Smooth muscle cell (in vitro differentiated cells): ENCODE measurements around the gene TPST1. TPM values are rescaled to one million over a fixed set of nuclear protein-coding genes. Genes with fewer than 3 reads are reported as not detected.

ENCODE experiments used
- DNase-seq: peaks from one replicate; lab custom pipeline; 2025; ENCODE audit not compliant: unreplicated experiment; lab: John Stamatoyannopoulos, UW
- H2AFZ ChIP-seq: fragments of 200-600 bp; sonication (generic); 2 replicates; pipeline ENCODE4 v1.6.0; 2016; ENCODE audit warnings: antibody characterized with exemption, low read depth, mild to moderate bottlenecking
- H3F3A ChIP-seq: fragments of 200-600 bp; sonication (generic); 2 replicates; pipeline ENCODE4 v1.6.0; 2017; ENCODE audit warnings: antibody characterized with exemption, low read depth
- H3K27ac ChIP-seq: fragments of 200-600 bp; sonication (generic); 2 replicates; pipeline ENCODE4 v1.5.1; 2016; ENCODE audit warnings: low read depth, mild to moderate bottlenecking
- H3K27me3 ChIP-seq: fragments of 200-600 bp; sonication (generic); 2 replicates; pipeline ENCODE4 v1.6.1; 2016; ENCODE audit warnings: low read depth, mild to moderate bottlenecking
- H3K36me3 ChIP-seq: fragments of 200-600 bp; sonication (generic); 2 replicates; pipeline ENCODE4 v1.5.1; 2016; ENCODE audit warnings: low read depth
- H3K4me1 ChIP-seq: fragments of 200-600 bp; sonication (generic); 2 replicates; pipeline ENCODE4 v1.5.1; 2016; ENCODE audit warnings: low read depth
- H3K4me2 ChIP-seq: fragments of 200-600 bp; sonication (generic); 2 replicates; pipeline ENCODE4 v1.6.0; 2016; ENCODE audit warnings: mild to moderate bottlenecking
- H3K4me3 ChIP-seq: fragments of 200-600 bp; sonication (generic); 2 replicates; pipeline ENCODE4 v1.5.1; 2016; ENCODE audit warnings: mild to moderate bottlenecking
- H3K79me2 ChIP-seq: fragments of 200-600 bp; sonication (generic); 2 replicates; pipeline ENCODE4 v1.6.0; 2016; ENCODE audit warnings: low read depth, mild to moderate bottlenecking
- H3K9ac ChIP-seq: fragments of 200-600 bp; sonication (generic); 2 replicates; pipeline ENCODE4 v1.6.0; 2016; ENCODE audit warnings: low read depth
- H3K9me3 ChIP-seq: fragments of 200-600 bp; sonication (generic); replicated peaks from 2 replicates; pipeline ENCODE4 v1.5.1; 2016; ENCODE audit warnings: low read depth
- H4K20me1 ChIP-seq: fragments of 200-600 bp; sonication (generic); 2 replicates; pipeline ENCODE4 v1.6.0; 2016; ENCODE audit warnings: low read depth
- CTCF ChIP-seq: fragments of 200-600 bp; sonication (generic); IDR thresholded peaks from 2 replicates; pipeline ENCODE4 v1.5.1; 2017; ENCODE audit warnings: borderline replicate concordance, mild to moderate bottlenecking, antibody characterized with exemption; ENCODE audit not compliant: insufficient read depth, poor library complexity, severe bottlenecking
- whole genome bisulfite sequencing: methylation state at CpG from one replicate; pipeline ENCODE4 v1.1.7; 2016; ENCODE audit warnings: low lambda C conversion rate; 5-methylcytosine and 5-hydroxymethylcytosine counted together
- polyA plus RNA-seq: library from polyadenylated mRNA; unstranded; fragments of >200 nt; fragmentation: Nextera tagmentation; extraction: Ambion mirVana; gene quantifications from 2 replicates; pipeline ENCODE4 v1.2.1, GENCODE V29; 2016
- total RNA-seq: library from RNA; depleted of rRNA; stranded (reverse); fragments of >200 nt; gene quantifications from 2 replicates; pipeline ENCODE4 v1.2.3, GENCODE V29; 2014

TPST1 gene
- total and polyA plus RNA-seq, 2 experiments from 2014 or later = 133 to 139 TPM

GRCh38 chr7:66296557-66296956 is 91.4 kb downstream of the TPST1 start:
- no peak for TF ChIP-seq CTCF
- 48% methylated on average over 3 of the region's 3 CpGs for WGBS
- Histone ChIP-seq H3K4me2 (peak overlapping the region; percentile 70), H3K4me1 (peaks cover 13% of the 10 kb centered on the region), H3K9ac (peak overlapping the region; percentile 27), H3F3A (peaks cover 26% of the 10 kb centered on the region), H3K9me3 (no peaks in the 10 kb centered on the region), H3K79me2 (peaks cover 78% of the 10 kb centered on the region), H3K36me3 (peaks cover 8% of the 10 kb centered on the region), H3K27ac (peak overlapping the region; percentile 90), H2AFZ (no peak overlapping the region), H4K20me1 (peaks cover 25% of the 10 kb centered on the region), H3K4me3 (no peak overlapping the region), H3K27me3 (no peaks in the 10 kb centered on the region)
- DNase-seq = no peak

- peaks cover 88% of the 10 kb centered on the region for H3K79me2 ChIP-seq
- H3K4me1 ChIP-seq = peaks cover 18% of the 10 kb centered on the region
- H3K4me2 ChIP-seq = peak overlapping the region; percentile 70
- peaks cover 31% of the 10 kb centered on the region for H4K20me1 ChIP-seq
- TF ChIP-seq CTCF = no peak
- peak overlapping the region; percentile 9 for H3K9ac ChIP-seq
- no peak for DNase-seq
- no peaks in the 10 kb centered on the region for H3K9me3 ChIP-seq
- H3F3A ChIP-seq = peaks cover 26% of the 10 kb centered on the region
- H3K4me3 ChIP-seq = no peak overlapping the region
- H3K36me3 ChIP-seq = peaks cover 8% of the 10 kb centered on the region
- H2AFZ ChIP-seq = no peak overlapping the region
- H3K27ac ChIP-seq = peak overlapping the region; percentile 90
- H3K27me3 ChIP-seq = no peaks in the 10 kb centered on the region
These were observed 92.4 kb downstream of the TPST1 start for GRCh38 chr7:66297579-66297978.

GRCh38 chr7:66301249-66301648 is 96.1 kb downstream of the TPST1 start:
- Histone ChIP-seq H3K9ac (no peak overlapping the region), H3K36me3 (peaks cover 8% of the 10 kb centered on the region), H3K9me3 (no peaks in the 10 kb centered on the region), H2AFZ (no peak overlapping the region), H3K79me2 (peaks cover 93% of the 10 kb centered on the region), H3K4me1 (peaks cover 41% of the 10 kb centered on the region), H3K4me2 (no peak overlapping the region), H4K20me1 (peaks cover 56% of the 10 kb centered on the region), H3K27ac (peak overlapping the region; percentile 7), H3F3A (peaks cover 14% of the 10 kb centered on the region), H3K27me3 (no peaks in the 10 kb centered on the region), H3K4me3 (no peak overlapping the region)
- TF ChIP-seq CTCF = no peak
- DNase-seq = no peak
- WGBS = 94% methylated on average over 2 of the region's 2 CpGs

DNA sequence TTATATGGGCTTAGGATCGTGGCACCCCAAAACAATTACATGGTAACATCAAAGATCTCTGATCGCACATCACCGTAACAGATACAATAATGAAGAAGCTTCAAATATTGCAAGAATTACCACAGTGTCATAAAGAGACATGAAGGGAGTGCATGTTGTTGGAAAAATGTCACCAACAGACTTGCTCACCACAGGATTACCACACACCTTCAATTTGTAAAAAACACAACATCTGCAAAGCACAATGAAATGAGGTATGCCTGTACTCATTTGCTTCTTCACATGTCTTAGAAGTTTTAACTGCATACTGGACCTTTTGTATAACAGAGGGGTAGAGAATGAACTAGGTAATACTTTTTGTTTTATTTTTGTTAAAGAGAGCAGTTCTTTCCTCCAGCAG is 96.6 kb downstream of the TPST1 start:
- H3K9me3 ChIP-seq = no peaks in the 10 kb centered on the region
- H3K4me1 ChIP-seq = peaks cover 45% of the 10 kb centered on the region
- H3K27ac ChIP-seq = peak overlapping the region; percentile 21
- peaks cover 8% of the 10 kb centered on the region for H3K36me3 ChIP-seq
- H3K79me2 ChIP-seq = peaks cover 98% of the 10 kb centered on the region
- H3K4me2 ChIP-seq = no peak overlapping the region
- H3K9ac ChIP-seq = no peak overlapping the region
- peaks cover 56% of the 10 kb centered on the region for H4K20me1 ChIP-seq
- no peak for TF ChIP-seq CTCF
- no peaks in the 10 kb centered on the region for H3K27me3 ChIP-seq
- WGBS = 93% methylated on average over 3 of the region's 3 CpGs
- no peak overlapping the region for H2AFZ ChIP-seq
- H3F3A ChIP-seq = peaks cover 14% of the 10 kb centered on the region
- no peak for DNase-seq
- H3K4me3 ChIP-seq = no peak overlapping the region
